ENCODE results near the gene NCAPD3.

DNA sequence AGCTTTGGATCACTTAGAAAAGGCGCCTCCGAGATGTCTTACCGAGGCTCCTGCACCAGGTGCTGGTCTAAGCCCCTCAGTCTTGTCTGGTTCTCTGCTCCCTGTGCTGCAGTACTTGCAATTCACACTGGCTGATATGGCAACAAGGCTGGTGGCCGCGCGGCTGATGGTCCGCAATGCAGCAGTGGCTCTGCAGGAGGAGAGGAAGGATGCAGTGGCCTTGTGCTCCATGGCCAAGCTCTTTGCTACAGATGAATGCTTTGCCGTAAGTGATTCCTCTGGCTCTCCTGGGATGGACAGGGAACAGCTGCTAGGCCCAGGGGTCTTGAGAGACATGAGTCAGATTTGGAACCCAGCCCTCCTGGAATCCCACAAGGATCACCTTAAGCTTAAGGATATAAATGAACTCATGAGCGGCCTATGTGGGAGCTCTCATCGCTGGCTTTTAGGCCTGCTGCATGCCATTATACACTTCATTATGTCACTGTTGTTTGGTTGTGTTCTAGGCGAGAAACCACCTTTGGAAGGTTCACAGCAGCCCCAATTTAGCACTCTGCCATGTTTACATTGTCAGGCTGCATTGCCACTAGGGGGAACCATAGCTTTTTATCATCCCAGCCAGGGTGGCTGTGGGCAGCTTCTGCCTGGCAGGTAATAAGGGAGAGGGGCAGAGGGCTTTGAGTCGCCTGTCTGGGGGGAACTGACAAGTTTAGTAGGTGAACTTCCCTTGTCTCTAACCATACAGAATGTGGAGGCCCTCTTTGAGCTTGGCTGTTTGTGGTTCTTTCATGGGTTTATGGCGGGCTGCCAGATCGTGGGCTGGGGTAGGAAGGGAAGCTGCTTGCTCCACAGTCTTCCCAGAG lies 38.1 kb upstream of the NCAPD3 start:
- TF ChIP-seq EZH2 (IDR thresholded peaks at IDR 0.05; ENCODE audit: insufficient read depth, poor library complexity, severe bottlenecking), result no peak
- no peak for TF ChIP-seq EZH2phosphoT487 (IDR thresholded peaks at IDR 0.05; ENCODE audit: insufficient read depth, low read depth)

All from GM23248 (cell line).